Frontal cortex (tissue), 4 donors: ENCODE measurements around the gene BACE2. TPM values are rescaled to one million over a fixed set of nuclear protein-coding genes. Genes with fewer than 3 reads are reported as not detected.

Experiments used
- DNase-seq, 2 donors: peaks; one replicate each; pipeline ENCODE4 v3.0.0; 2012; ENCODE audit warnings: low spot score in 2 of 2
- FAIRE-seq: peaks from 2 replicates; lab custom pipeline; 2012; peaks lifted over from hg19 to GRCh38; lab: Jason Lieb, UNC
- total RNA-seq: library from RNA; depleted of rRNA; stranded (reverse); fragments of >200 nt; gene quantifications from one replicate; pipeline ENCODE4 v1.2.3, GENCODE V29; 2014
- donor health status: control.
- donor health status: control.
- donor health status: control.

BACE2 gene
- total RNA-seq, result 10.2 TPM

DNA sequence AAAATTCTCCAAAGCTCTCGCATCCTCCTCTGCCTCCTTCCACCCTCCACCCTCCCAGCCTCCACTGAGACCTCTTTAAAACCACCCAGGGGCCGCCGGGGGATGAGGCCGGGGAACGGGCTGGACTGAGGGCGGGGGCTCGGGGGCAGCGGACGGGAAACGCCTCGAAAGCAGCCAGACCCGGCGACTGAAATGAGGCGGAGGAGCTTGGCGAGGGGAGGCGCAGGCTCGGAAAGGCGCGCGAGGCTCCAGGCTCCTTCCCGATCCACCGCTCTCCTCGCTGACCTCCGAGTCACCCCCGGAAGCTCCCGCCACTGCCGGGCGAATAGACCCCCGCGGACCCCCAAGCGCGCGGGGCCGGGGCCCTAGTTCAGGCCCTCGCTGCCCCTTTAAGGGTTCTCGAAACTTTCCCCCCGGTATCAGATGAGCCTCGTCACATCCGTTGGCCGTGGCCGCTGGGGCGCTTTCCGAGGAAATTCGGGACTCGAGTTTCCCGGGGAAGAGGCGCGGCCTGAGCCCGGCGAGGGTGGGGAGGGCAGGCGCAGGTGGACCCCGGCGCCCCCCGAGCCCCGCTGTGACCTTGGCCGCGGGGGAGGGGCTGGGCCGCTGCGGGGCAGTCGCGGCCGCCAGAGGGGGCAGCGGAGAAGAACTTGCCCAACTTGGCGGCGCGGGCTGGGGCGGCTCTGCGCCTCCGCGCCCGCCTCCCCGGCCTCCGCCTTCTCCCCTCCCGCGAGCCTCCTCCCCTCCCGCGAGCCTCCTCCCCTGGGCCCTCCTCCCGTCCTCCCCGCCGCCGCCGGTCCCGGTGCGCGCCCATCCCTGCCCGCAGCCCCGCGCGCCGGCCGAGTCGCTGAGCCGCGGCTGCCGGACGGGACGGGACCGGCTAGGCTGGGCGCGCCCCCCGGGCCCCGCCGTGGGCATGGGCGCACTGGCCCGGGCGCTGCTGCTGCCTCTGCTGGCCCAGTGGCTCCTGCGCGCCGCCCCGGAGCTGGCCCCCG lies at the start of gene BACE2:
TSS of gene BACE2 (plus strand) at position 813 of the 995 bp plus-strand sequence. CDS start at position 917, 104 bp downstream.
- FAIRE-seq, result no peak
- DNase-seq, result peak; percentile 76 to 78

DNA sequence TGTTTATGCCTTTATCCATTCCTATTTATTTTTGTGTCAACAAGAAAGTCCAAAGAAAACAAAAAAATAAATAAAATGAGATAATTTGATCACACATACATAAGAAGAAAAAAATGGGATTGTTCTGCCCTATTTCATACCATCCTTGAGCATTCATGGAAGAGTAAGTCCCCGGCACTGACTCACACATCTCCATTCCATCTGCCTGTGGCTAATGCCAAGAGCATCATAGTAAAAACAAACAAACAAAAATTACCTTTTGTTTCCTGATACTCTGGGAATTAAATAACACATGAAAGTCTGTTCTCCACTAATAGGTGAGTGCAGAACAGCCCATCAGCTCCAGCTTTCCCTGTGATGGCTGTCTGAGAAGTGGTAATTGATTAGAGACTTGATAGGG lies 48.1 kb upstream of the BACE2 start:
- DNase-seq (no peak), FAIRE-seq (no peak)

DNA sequence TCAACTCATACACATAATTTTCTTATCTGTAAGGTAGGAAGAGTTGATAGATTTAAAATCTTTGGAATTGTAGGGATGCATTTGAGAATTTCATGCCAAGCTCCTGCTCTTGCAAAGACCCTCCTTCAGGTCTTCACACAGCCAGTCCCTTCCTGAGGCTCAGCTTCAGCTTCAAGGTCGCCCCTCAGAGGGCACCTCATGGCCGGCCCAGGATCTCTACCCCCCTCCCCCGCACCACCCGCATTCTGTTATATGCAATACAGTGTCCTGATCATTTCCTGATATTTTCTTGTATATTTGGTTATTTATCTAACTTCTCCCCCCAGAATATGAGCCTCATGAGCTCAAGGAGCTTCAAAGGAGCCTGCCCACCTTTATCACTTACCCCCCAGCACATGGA lies 47.0 kb upstream of the BACE2 start:
- FAIRE-seq, result no peak
- DNase-seq, result no peak

DNA sequence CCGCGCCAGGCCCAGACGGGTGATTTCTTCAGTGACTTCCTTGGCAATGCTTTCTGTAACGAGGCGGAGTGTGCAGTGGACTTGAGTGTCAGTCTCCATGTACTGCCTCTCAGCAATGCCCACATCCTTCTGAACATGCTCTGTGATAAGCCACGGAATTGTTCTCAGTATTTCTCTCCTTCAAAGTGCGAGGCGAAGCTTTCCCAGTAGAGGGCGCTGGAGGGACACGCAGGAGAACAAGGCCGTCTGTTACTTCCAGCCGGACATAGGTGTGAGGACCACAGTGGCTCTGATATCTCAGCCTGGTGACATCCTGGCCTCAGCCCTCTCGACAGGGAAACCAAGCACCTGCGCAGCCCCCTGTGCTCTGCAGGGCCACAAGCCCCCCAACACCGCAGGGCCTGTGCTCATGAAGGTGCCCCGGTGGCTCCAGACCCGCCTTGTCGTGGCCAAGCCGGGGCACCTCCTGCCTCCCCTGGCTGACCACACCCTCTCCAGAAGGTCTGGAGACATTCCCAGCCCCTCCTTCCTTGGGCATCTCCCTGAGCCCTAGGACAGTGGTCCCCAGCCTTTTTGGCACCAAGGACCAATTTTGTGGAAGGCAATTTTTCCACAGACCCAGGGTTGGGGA lies 46.1 kb upstream of the BACE2 start:
- DNase-seq, result peak; percentile 12 to 53
- no peak for FAIRE-seq

DNA sequence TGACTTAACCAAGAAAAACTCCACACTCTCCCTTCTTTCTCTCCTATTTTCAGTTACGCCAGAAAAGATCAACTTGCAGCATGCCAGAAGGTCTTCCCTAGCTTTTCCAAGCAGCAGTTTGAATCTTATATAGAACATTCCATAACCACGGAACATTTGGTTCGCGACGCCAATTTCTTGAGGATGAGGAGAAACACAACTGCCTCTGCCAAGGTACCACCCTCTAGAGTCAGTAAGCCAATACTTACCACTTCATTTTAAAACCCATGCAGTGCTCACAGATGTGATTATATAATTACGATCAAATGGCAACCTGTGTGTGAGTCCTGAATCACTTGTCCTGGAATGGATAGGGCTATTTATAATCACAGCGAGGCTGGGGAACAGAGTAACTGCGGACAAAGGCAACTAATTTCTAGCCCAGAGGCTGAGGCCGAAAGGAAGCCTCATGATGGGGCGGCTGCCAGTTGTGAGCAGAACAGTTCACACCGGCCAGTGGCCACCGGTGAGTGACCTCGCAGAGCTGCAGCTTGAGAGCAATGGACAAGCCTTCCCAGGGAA lies 43.2 kb upstream of the BACE2 start:
- FAIRE-seq, result no peak
- no peak for DNase-seq

DNA sequence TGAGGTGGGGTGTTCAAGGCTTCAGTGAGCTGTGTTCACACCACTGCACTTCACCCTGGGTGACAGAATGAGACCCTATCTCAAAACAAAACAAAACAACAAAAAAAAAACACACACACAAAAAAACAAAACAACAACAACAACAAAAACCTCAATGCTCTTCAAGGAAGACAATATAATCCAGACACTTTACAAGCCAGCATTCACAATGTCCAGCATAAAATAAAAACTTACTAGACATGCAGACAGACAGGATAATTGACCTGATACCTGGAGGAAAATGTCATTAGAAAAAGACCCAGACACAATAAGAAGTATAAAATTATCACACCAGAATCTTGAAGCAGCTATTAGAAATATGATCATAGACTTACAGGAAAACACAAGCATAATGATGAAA lies 39.0 kb upstream of the BACE2 start:
- FAIRE-seq (no peak), DNase-seq (no peak)

DNA sequence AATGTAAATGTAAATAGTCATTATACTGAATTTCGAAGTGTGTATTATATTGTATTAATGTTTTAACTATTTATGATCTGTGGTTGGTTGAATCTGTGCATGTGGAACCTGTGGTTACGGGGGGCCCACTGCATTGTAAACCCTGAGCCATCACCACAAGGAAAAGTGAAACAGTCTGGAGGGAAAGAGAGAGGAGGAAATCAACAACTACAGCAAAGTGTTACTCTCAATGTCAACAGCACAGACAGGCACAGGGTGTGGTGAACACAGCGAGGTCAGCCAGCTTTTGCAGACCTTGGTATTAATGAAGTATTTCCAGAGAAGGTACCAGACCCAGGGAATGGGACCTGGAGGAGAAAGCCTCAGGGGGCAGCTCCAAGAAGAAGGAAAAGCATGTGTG lies 37.1 kb upstream of the BACE2 start:
- DNase-seq, result no peak
- FAIRE-seq, result no peak

DNA sequence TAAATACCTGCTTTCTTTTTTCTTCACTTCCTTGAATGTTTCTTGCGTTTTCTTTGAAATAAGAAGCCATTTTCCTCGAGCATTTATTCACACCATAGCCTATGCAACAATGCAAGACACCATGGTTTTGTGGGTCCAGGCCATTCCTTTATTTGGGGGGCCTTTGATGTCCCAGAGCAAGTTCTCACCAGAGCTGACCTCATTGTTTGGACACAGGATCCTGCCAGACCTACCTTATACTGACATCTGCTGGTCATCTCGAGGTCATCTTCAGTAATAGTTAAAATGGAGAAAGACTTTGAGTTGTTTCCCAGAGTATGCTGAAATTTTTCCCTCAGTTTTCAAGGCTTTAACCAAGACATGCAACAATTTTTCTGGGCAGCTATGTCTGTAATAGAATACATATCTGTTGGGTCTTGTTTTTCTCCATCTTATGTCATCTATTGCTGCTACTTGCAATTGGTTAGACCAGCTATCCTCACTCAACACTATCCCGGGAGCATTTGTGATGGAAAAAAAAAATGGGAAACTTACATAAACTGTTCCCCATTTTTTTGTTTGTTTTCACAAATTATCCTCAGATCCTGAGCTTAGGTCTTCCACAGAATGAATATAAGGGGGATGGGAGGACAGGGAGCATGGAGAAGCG lies 34.0 kb upstream of the BACE2 start:
- FAIRE-seq, result no peak
- peak; percentile 26 to 40 for DNase-seq

DNA sequence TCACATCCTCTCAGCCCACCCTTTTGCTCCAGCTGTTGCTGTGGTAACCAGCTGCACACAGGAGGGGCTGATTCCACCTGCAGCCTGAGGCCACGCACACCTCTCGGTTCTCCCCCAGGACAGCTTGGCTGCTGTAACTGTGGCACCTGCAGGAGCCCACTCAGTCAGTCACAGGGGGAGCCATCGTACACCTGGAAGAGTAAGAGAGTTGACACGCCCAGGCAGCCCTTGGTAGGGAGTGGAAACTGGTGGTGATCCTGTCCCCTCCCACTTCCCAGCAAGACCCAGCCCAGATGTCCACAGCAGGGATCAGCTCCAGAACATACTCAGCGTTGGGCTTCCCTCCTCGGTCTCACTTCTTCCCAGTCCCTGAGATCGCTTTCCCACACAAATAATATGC lies 32.2 kb upstream of the BACE2 start:
- no peak for FAIRE-seq

DNA sequence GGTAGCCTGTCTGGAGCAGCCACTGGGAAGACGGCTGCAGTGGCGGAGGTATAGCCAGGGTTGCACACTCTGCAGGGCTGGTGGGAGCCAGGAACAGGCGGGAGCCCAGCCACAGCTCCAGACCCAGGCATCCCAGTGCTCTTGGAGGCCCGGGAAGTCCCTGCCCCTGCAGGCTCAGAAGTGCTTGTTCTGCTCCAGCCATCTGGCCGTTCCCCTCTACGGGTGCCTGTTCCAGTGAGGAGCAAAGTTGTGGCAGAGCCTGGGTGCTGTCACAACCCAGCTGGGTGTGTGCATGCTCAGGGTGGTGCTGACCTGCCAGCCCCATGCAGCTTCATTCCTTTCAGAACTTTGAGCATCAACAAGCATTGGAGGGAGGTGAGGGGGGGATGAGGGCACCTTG lies 31.7 kb upstream of the BACE2 start:
- FAIRE-seq (no peak), DNase-seq (no peak)

More for the DNA sequence above, 32.2 kb upstream of the BACE2 start:
- DNase-seq, result no peak

DNA sequence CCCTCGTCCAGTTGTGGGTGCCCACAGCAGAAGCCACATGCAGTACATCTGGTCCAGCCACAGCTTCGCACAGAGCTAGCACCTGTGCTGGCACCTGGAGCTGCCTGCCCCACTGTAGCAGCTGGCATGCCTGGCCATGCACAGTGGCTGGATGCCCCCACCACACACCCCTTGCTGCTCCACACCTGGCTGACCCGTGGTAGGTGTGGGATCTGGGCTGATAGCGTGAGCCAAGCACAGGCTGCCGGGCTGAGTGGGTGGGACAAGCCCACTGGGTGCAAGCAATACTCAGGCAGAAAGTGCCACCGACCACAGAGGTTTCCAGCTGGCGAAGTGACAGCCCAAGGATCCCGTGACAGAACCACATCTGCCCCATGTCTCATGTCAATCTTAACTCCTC lies 30.6 kb upstream of the BACE2 start:
- no peak for DNase-seq
- no peak for FAIRE-seq

DNA sequence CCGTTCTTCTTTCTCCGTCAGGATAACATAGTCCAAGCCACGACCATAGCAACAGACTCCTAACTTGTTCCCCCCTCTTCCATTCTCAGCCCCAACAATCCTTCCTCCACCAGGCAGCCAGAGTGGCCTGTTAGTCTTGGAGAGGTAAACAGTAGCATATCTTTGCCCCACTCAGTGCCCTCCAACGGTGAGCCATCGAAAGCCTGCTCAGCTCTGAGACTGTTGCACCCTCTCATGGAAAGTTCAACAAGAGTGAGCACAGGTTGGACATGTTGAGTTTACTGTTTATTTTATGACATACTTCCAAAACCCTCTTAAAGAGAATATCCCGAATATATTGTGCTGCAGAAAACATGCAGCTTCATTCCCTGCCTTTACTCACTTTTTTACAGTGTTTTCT lies 30.1 kb upstream of the BACE2 start:
- FAIRE-seq, result no peak

DNA sequence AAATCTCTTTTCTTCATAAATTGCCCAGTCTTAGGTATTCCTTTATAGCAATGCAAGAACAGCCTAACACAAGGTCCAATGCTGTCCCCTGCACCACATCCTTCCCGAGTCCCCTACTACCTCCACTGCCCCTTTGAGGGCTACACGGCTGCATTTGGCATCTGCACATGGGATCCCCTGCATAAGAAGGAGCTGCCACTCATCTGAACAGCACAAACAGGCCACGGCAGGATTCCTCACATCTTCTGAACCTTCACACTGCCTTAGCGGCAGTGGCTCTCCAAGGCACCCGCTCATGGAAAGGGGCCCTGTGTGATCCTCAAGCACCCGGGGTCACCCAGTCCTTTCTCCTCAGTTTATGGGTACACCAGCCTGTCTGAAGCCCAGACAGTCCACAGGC lies 29.2 kb upstream of the BACE2 start:
- FAIRE-seq, result no peak
- DNase-seq, result no peak

More for the DNA sequence above, 30.1 kb upstream of the BACE2 start:
- no peak for DNase-seq

DNA sequence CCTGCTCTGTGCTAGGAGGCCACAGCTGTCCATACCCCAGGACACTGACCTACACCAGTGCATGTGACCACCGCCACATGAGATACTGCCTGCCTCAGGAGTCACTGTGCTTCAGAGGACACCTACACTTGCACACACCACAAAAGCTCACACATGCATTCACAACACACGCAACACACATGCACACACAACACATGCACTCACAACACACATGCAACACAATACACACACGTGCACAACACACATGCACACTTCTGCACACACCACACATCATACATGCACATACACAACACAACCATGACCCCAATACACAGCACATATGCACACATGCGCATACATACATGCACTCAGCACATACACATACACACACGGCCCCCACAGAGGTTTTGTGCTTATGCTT lies 28.7 kb upstream of the BACE2 start:
- FAIRE-seq (no peak), DNase-seq (no peak)

DNA sequence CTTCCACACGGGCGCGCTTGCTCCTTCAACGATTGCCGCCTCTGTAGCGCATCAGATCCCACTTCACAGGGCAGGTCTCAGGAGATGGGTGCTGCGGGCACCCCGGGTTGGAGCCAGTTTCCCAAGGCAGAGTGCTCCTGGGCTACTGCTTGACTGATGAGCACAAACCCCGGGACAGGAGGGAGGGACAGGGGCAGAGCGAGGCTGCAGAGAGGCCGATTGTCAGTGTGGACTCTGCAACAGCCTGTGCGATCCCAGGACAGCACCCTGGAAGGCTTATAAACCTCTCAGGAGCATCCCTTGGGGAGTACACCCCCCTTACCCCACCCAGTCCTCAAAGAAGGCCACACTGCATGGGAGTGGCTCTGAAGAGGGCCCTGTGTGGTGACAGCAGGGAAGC lies 28.0 kb upstream of the BACE2 start:
- no peak for FAIRE-seq
- DNase-seq, result no peak

DNA sequence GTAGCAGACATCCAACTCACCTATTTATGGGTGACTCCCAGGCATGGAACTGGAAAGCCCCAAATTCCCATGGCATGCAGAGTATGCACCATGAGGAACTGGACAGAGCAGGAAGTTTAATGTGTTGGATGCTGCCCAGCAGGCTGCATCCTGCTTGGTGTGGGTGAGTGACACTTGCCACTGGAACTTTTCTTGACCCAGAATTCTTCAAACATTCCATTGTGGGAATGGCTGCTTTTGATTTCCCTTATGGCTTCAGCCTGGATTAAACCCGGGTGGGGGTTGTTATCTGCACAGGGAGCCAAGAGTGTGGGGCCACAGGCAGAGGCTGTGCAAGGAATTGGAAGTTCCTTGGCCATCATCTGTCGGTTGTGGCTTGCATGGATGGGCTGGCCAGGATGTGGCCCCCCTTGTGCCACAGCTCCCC lies 26.9 kb upstream of the BACE2 start:
- DNase-seq (no peak), FAIRE-seq (no peak)

DNA sequence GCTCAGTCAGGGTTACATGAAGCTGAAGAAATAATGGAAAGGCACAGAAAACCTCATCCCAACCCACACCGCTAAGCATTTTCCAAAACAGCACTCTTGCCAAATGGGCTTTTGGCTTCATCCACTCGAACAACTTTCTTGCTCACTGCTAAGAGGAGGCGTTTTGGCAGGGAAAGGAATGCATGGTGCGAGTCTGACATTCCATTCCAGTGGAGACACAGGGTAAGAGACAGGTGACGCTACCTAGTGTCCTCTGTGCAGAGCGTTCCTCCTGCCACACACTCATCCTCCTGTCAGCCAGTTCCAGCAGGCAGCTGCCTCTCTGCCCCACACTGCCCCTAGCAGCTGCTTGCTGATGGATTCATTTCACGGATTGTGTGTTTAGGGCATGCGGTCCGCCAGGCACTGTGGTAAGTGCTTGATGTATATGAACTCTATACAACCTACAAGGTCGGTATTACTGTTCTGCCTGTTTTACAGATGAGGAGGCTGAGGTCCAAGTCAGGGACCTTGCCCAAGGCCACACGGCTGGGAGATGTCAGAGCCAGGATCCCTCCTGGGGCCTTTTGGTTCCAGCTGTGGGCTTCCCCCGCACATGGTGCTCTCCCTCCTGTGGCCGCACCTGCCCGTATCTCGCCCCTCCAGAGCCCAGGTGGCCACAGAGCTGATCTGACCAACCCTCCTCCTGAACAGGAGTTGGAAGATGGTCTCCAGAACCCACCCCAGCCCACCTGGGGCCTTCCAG lies 25.7 kb upstream of the BACE2 start:
- FAIRE-seq (no peak), DNase-seq (peak in 1 of 2 donors; percentile 62)

DNA sequence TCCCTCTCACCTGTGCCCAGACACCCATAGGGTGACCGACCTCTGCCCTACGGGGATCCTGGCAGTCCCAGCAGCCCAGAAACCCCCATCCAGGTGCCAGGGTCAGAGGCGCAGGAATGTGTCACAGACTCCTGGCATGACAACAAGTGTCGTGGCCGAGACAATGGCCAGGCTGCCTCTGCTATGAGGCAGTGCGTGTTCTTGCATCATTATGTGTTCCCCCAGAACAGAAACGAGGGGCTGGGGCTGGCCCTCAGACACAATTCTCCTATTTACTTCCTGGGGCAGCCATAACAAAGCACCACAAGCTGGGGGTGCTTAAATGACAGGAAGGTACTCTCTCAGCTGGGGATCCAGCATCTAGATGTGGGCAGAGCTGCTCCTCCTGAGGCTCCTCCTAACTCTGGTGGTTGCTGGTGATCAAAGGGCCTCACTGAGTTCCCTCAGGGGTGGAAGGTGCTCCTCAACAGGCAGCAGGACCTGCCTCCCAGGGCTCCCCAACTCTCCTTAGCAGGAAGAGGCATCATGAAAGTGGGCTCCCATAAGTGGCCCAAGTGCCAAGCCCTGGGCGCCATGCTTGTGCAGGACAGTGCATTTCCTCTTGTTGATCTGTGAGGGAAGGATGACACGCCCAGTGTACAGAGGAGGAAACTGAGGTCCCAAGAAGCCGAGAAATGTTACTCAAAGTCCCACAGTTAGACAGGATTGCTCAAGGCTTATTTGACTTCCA lies 24.2 kb upstream of the BACE2 start:
- FAIRE-seq, result no peak
- DNase-seq, result no peak
